ENCODE data around the gene ZNF462. TPM values are rescaled to one million over a fixed set of nuclear protein-coding genes. Genes with fewer than 3 reads are reported as not detected.
"Not testable (repeated sequence)": the region's sequence is repeated elsewhere in the genome, so short reads cannot be mapped to it uniquely, and the experiment has no call there.

Gene ZNF462
- 9.2 and 10.7 TPM in 2 replicates for total RNA-seq (2014; rRNA removed; shearing (Covaris generic))
- polyA plus RNA-seq (2014; cell fraction: nucleus; rRNA removed): 1.8 and 4.2 TPM in 2 replicates

GRCh38 chr9:106862821-106863720 is at the start of gene ZNF462:
Gene ZNF462 (plus strand): TSS chr9:106863166. CDS start chr9:106923384, 60,218 bp downstream.
- DNase-seq (ENCODE audit: extremely low read depth, low read depth): peak; percentile 46

GRCh38 chr9:106816524-106816923 is 46.4 kb upstream of the ZNF462 start:
- DNase-seq (ENCODE audit: extremely low read depth, low read depth): no peak

GRCh38 chr9:106818034-106818433 is 44.9 kb upstream of the ZNF462 start:
- no peak for DNase-seq (ENCODE audit: extremely low read depth, low read depth)

- no peak for DNase-seq (ENCODE audit: extremely low read depth, low read depth)
Observed at GRCh38 chr9:106820866-106821265, 42.1 kb upstream of the ZNF462 start.

GRCh38 chr9:106828070-106828469 is 34.9 kb upstream of the ZNF462 start:
- DNase-seq (ENCODE audit: extremely low read depth, low read depth): no peak

GRCh38 chr9:106828965-106829364 is 34.0 kb upstream of the ZNF462 start:
- no peak for DNase-seq (ENCODE audit: extremely low read depth, low read depth)

- no peak for DNase-seq (ENCODE audit: extremely low read depth, low read depth)
Observed at GRCh38 chr9:106829666-106830408, 33.1 kb upstream of the ZNF462 start.

GRCh38 chr9:106830527-106831150 is 32.3 kb upstream of the ZNF462 start:
- DNase-seq (ENCODE audit: extremely low read depth, low read depth): no peak

GRCh38 chr9:106834888-106835287 is 28.1 kb upstream of the ZNF462 start:
- DNase-seq (ENCODE audit: extremely low read depth, low read depth): no peak

- DNase-seq (ENCODE audit: extremely low read depth, low read depth): no peak
Observed at GRCh38 chr9:106835840-106836239, 27.1 kb upstream of the ZNF462 start.

GRCh38 chr9:106843371-106843770 is 19.6 kb upstream of the ZNF462 start:
- no peak for DNase-seq (ENCODE audit: extremely low read depth, low read depth)

- no peak for DNase-seq (ENCODE audit: extremely low read depth, low read depth)
Observed at GRCh38 chr9:106846307-106846706, 16.7 kb upstream of the ZNF462 start.

GRCh38 chr9:106846857-106847256 is 16.1 kb upstream of the ZNF462 start:
- no peak for DNase-seq (ENCODE audit: extremely low read depth, low read depth)

GRCh38 chr9:106851640-106852039 is 11.3 kb upstream of the ZNF462 start:
- not testable (repeated sequence) for DNase-seq (ENCODE audit: extremely low read depth, low read depth)

- DNase-seq (ENCODE audit: extremely low read depth, low read depth): no peak
Observed at GRCh38 chr9:106857811-106858470, 5.0 kb upstream of the ZNF462 start.

GRCh38 chr9:106859957-106860720 is 2.8 kb upstream of the ZNF462 start:
- DNase-seq (ENCODE audit: extremely low read depth, low read depth): no peak

GRCh38 chr9:106860721-106861639 is 2.0 kb upstream of the ZNF462 start:
- DNase-seq (ENCODE audit: extremely low read depth, low read depth): no peak

GRCh38 chr9:106861640-106862109 is 1.3 kb upstream of the ZNF462 start:
- no peak for DNase-seq (ENCODE audit: extremely low read depth, low read depth)
